ENCODE data around the gene KRT86. TPM values are rescaled to one million over a fixed set of nuclear protein-coding genes. Genes with fewer than 3 reads are reported as not detected.

KRT86 gene
- total and polyA plus RNA-seq, 2 of the 8 experiments (the other 6 are each of a cell fraction or from before 2014, with no cell fraction given), result 0.12 TPM; not detected in 1

DNA sequence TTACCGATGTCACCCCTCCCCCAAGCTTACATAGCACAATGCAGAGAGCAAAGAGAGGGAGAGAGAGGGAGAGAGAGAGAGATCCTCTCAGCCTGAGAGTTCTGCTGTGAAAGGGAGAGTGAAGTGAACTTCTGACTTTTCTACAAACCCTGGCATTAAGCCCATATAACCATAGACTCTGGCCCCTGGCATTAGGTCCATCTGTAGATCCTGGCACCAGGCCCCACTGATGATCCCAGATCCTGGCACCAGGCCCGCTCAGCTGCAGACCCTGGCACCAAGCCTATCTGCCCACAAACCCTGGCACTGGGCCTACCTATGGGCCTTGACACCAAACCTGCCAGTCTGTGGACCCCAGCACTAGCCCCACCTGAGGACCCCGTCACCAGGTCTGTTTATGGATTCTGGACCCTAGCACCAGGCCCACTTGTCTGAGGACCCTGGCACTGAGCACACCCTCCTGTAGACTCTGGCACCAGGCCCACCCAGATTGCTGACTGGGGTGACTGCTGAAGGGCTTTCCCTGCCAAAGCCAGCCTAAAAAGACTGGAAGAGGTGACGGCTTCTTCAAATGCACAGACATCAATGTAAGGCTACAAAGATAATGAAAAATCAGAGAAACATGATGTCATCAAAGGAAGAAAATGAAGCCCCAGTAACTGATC lies 61.3 kb downstream of the KRT86 start (continued):
- TF ChIP-seq, protein P1, sequence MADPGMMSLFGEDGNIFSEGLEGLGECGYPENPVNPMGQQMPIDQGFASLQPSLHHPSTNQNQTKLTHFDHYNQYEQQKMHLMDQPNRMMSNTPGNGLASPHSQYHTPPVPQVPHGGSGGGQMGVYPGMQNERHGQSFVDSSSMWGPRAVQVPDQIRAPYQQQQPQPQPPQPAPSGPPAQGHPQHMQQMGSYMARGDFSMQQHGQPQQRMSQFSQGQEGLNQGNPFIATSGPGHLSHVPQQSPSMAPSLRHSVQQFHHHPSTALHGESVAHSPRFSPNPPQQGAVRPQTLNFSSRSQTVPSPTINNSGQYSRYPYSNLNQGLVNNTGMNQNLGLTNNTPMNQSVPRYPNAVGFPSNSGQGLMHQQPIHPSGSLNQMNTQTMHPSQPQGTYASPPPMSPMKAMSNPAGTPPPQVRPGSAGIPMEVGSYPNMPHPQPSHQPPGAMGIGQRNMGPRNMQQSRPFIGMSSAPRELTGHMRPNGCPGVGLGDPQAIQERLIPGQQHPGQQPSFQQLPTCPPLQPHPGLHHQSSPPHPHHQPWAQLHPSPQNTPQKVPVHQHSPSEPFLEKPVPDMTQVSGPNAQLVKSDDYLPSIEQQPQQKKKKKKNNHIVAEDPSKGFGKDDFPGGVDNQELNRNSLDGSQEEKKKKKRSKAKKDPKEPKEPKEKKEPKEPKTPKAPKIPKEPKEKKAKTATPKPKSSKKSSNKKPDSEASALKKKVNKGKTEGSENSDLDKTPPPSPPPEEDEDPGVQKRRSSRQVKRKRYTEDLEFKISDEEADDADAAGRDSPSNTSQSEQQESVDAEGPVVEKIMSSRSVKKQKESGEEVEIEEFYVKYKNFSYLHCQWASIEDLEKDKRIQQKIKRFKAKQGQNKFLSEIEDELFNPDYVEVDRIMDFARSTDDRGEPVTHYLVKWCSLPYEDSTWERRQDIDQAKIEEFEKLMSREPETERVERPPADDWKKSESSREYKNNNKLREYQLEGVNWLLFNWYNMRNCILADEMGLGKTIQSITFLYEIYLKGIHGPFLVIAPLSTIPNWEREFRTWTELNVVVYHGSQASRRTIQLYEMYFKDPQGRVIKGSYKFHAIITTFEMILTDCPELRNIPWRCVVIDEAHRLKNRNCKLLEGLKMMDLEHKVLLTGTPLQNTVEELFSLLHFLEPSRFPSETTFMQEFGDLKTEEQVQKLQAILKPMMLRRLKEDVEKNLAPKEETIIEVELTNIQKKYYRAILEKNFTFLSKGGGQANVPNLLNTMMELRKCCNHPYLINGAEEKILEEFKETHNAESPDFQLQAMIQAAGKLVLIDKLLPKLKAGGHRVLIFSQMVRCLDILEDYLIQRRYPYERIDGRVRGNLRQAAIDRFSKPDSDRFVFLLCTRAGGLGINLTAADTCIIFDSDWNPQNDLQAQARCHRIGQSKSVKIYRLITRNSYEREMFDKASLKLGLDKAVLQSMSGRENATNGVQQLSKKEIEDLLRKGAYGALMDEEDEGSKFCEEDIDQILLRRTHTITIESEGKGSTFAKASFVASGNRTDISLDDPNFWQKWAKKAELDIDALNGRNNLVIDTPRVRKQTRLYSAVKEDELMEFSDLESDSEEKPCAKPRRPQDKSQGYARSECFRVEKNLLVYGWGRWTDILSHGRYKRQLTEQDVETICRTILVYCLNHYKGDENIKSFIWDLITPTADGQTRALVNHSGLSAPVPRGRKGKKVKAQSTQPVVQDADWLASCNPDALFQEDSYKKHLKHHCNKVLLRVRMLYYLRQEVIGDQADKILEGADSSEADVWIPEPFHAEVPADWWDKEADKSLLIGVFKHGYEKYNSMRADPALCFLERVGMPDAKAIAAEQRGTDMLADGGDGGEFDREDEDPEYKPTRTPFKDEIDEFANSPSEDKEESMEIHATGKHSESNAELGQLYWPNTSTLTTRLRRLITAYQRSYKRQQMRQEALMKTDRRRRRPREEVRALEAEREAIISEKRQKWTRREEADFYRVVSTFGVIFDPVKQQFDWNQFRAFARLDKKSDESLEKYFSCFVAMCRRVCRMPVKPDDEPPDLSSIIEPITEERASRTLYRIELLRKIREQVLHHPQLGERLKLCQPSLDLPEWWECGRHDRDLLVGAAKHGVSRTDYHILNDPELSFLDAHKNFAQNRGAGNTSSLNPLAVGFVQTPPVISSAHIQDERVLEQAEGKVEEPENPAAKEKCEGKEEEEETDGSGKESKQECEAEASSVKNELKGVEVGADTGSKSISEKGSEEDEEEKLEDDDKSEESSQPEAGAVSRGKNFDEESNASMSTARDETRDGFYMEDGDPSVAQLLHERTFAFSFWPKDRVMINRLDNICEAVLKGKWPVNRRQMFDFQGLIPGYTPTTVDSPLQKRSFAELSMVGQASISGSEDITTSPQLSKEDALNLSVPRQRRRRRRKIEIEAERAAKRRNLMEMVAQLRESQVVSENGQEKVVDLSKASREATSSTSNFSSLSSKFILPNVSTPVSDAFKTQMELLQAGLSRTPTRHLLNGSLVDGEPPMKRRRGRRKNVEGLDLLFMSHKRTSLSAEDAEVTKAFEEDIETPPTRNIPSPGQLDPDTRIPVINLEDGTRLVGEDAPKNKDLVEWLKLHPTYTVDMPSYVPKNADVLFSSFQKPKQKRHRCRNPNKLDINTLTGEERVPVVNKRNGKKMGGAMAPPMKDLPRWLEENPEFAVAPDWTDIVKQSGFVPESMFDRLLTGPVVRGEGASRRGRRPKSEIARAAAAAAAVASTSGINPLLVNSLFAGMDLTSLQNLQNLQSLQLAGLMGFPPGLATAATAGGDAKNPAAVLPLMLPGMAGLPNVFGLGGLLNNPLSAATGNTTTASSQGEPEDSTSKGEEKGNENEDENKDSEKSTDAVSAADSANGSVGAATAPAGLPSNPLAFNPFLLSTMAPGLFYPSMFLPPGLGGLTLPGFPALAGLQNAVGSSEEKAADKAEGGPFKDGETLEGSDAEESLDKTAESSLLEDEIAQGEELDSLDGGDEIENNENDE (IDR thresholded peaks at IDR 0.05; ENCODE audit: insufficient replicate concordance, low read length), result no peak
- TF ChIP-seq CEBPB (IDR thresholded peaks at IDR 0.05; ENCODE audit: low read depth, low read length) (no peak), POU5F1 (IDR thresholded peaks at IDR 0.05; ENCODE audit: low read depth, low read length) (no peak), EGR1 (IDR thresholded peaks at IDR 0.05; ENCODE audit: borderline replicate concordance, low read depth, low read length) (no peak), TBP (IDR thresholded peaks at IDR 0.05; ENCODE audit: low read depth, low read length) (no peak), BRCA1 (IDR thresholded peaks at IDR 0.05; ENCODE audit: low read depth, low read length) (no peak), GTF2F1 (IDR thresholded peaks at IDR 0.05; ENCODE audit: borderline replicate concordance, low read depth, low read length) (no peak)
